ENCODE data around the gene CHAF1B. TPM values are rescaled to one million over a fixed set of nuclear protein-coding genes. Genes with fewer than 3 reads are reported as not detected.

The CHAF1B gene
- polyA plus RNA-seq, 1 of the 3 experiments (the other 2 are of a cell fraction), result 6.8 TPM

- CTCF ChIA-PET, result no interaction called here
- no peak overlapping the region for H3K9ac ChIP-seq
Measured at GRCh38 chr21:36459098-36459497, 73.9 kb downstream of the CHAF1B start.

GRCh38 chr21:36460866-36461265, 75.7 kb downstream of the CHAF1B start:
- no peak for DNase-seq
- CTCF ChIA-PET, result interaction anchor here (0.9 kb wide), 1 partner anchor 39 kb away, joined by 3 read pairs; no protein-coding TSS in a partner anchor

More at GRCh38 chr21:36459098-36459497, 73.9 kb downstream of the CHAF1B start:
- Histone ChIP-seq H3K27ac (ENCODE audit: low read depth in 2 of 2, low read length in 1 of 2) (no peak overlapping the region), H3K4me3 (ENCODE audit: low read depth in 2 of 2, low read length in 1 of 2) (no peak overlapping the region), H3K9me3 (no peaks in the 10 kb centered on the region), H3K36me3 (replicated peaks in 1 of 2; ENCODE audit: control insufficient read depth in 1 of 2, insufficient read depth in 2 of 2, low read length in 1 of 2) (peaks cover 0 to 4% of the 10 kb centered on the region in 2 experiments), H3K4me2 (no peak overlapping the region), H4K20me1 (ENCODE audit: insufficient read depth) (no peaks in the 10 kb centered on the region), H3K79me2 (ENCODE audit: insufficient read depth) (no peaks in the 10 kb centered on the region), H3K9me2 (no peaks in the 10 kb centered on the region), H3F3A (replicated peaks; ENCODE audit: insufficient read depth) (no peaks in the 10 kb centered on the region), H3K27me3 (ENCODE audit: insufficient read depth) (no peaks in the 10 kb centered on the region), H3K4me1 (ENCODE audit: control insufficient read depth in 1 of 2, insufficient read depth in 2 of 2, low read depth in 1 of 2, low read length in 1 of 2) (peaks cover 0 to 9% of the 10 kb centered on the region in 2 experiments; a peak in 2 of 4 replicates), H2AFZ (ENCODE audit: low read depth) (no peak overlapping the region)
- TF ChIP-seq SIN3A (IDR thresholded peaks at IDR 0.05; ENCODE audit: borderline replicate concordance, low read depth, low read length) (no peak), IRF3 (IDR thresholded peaks at IDR 0.05; ENCODE audit: low read depth, low read length) (no peak), TEAD4 (IDR thresholded peaks at IDR 0.05; ENCODE audit: borderline replicate concordance, insufficient read depth) (no peak), MXI1 (IDR thresholded peaks at IDR 0.05; ENCODE audit: low read depth, low read length) (no peak), NRF1 (IDR thresholded peaks at IDR 0.05; ENCODE audit: low read depth, low read length) (no peak), JUND (IDR thresholded peaks at IDR 0.05) (no peak), POLR2AphosphoS5 (IDR thresholded peaks at IDR 0.05; ENCODE audit: low read depth, low read length) (no peak)
- DNase-seq, result no peak
- 97% methylated on average over 6 of the region's 6 CpGs for WGBS (ENCODE audit: low lambda C conversion rate)
- POLR2A ChIA-PET, result no interaction called here

GRCh38 chr21:36461277-36461917, 76.2 kb downstream of the CHAF1B start:
- Histone ChIP-seq H3K27me3 (ENCODE audit: insufficient read depth) (no peaks in the 10 kb centered on the region), H3K4me3 (ENCODE audit: low read depth in 2 of 2, low read length in 1 of 2) (no peak overlapping the region), H3K9ac (no peak overlapping the region), H3K4me2 (no peak overlapping the region), H3F3A (replicated peaks; ENCODE audit: insufficient read depth) (no peaks in the 10 kb centered on the region), H3K79me2 (ENCODE audit: insufficient read depth) (no peaks in the 10 kb centered on the region), H3K27ac (ENCODE audit: low read depth in 2 of 2, low read length in 1 of 2) (no peak overlapping the region), H3K36me3 (replicated peaks in 1 of 2; ENCODE audit: control insufficient read depth in 1 of 2, insufficient read depth in 2 of 2, low read length in 1 of 2) (peaks cover 0 to 4% of the 10 kb centered on the region in 2 experiments), H2AFZ (ENCODE audit: low read depth) (no peak overlapping the region), H3K4me1 (ENCODE audit: control insufficient read depth in 1 of 2, insufficient read depth in 2 of 2, low read depth in 1 of 2, low read length in 1 of 2) (no peaks in the 10 kb centered on the region), H3K9me2 (no peaks in the 10 kb centered on the region), H4K20me1 (ENCODE audit: insufficient read depth) (no peaks in the 10 kb centered on the region), H3K9me3 (no peaks in the 10 kb centered on the region)
- 87% methylated on average over 29 of the region's 34 CpGs for WGBS (ENCODE audit: low lambda C conversion rate)
- POLR2A ChIA-PET, result no interaction called here
- DNase-seq, result no peak
- CTCF ChIA-PET, result interaction anchor here (0.9 kb wide), 1 partner anchor 39 kb away, joined by 3 read pairs; no protein-coding TSS in a partner anchor
- no peak for TF ChIP-seq RCOR1 (IDR thresholded peaks at IDR 0.05; ENCODE audit: low read length)
- no peak for TF ChIP-seq JUND (IDR thresholded peaks at IDR 0.05)
- TF ChIP-seq SIN3A (IDR thresholded peaks at IDR 0.05; ENCODE audit: borderline replicate concordance, low read depth, low read length), result no peak
- TF ChIP-seq SMC3 (IDR thresholded peaks at IDR 0.05; ENCODE audit: low read depth, low read length), result no peak
- no peak for TF ChIP-seq MEF2A (IDR thresholded peaks at IDR 0.05; ENCODE audit: borderline replicate concordance, low read depth)
- no peak for TF ChIP-seq CTCF (IDR thresholded peaks at IDR 0.05)
- no peak for TF ChIP-seq YY1 (IDR thresholded peaks at IDR 0.05; ENCODE audit: low read depth)
- TF ChIP-seq FOXM1 (IDR thresholded peaks at IDR 0.05; ENCODE audit: low read depth), result no peak
- TF ChIP-seq CHD2 (IDR thresholded peaks at IDR 0.05; ENCODE audit: low read length, partially characterized antibody), result no peak
- TF ChIP-seq RXRA (IDR thresholded peaks at IDR 0.05; ENCODE audit: borderline replicate concordance, low read depth), result no peak
- no peak for TF ChIP-seq NFIC (IDR thresholded peaks at IDR 0.05; ENCODE audit: borderline replicate concordance)
- no peak for TF ChIP-seq USF2 (IDR thresholded peaks at IDR 0.05; ENCODE audit: borderline replicate concordance, low read depth, low read length)
- no peak for TF ChIP-seq EZH2phosphoT487 (IDR thresholded peaks at IDR 0.05; ENCODE audit: borderline replicate concordance, low read depth)

More at GRCh38 chr21:36460866-36461265, 75.7 kb downstream of the CHAF1B start:
- H3K27me3 ChIP-seq (ENCODE audit: insufficient read depth), result no peaks in the 10 kb centered on the region
- POLR2A ChIA-PET, result no interaction called here
- no peaks in the 10 kb centered on the region for H3F3A ChIP-seq (replicated peaks; ENCODE audit: insufficient read depth)
- H3K36me3 ChIP-seq (replicated peaks in 1 of 2; ENCODE audit: control insufficient read depth in 1 of 2, insufficient read depth in 2 of 2, low read length in 1 of 2), result peaks cover 0 to 4% of the 10 kb centered on the region in 2 experiments
- 91% methylated on average over 14 of the region's 16 CpGs for WGBS (ENCODE audit: low lambda C conversion rate)
- H4K20me1 ChIP-seq (ENCODE audit: insufficient read depth), result no peaks in the 10 kb centered on the region
- no peaks in the 10 kb centered on the region for H3K4me1 ChIP-seq (ENCODE audit: control insufficient read depth in 1 of 2, insufficient read depth in 2 of 2, low read depth in 1 of 2, low read length in 1 of 2)
- TF ChIP-seq POLR2AphosphoS5 (IDR thresholded peaks at IDR 0.05; ENCODE audit: low read depth, low read length) (no peak), SMC3 (IDR thresholded peaks at IDR 0.05; ENCODE audit: low read depth, low read length) (no peak)
- no peak overlapping the region for H3K27ac ChIP-seq (ENCODE audit: low read depth in 2 of 2, low read length in 1 of 2)
- H3K4me3 ChIP-seq (ENCODE audit: low read depth in 2 of 2, low read length in 1 of 2), result no peak overlapping the region
- H2AFZ ChIP-seq (ENCODE audit: low read depth), result no peak overlapping the region
- H3K9me2 ChIP-seq, result no peaks in the 10 kb centered on the region
- H3K9me3 ChIP-seq, result no peaks in the 10 kb centered on the region
- H3K4me2 ChIP-seq, result no peak overlapping the region
- H3K9ac ChIP-seq, result no peak overlapping the region
- no peaks in the 10 kb centered on the region for H3K79me2 ChIP-seq (ENCODE audit: insufficient read depth)

Measured in SK-N-SH (cell line).